ENCODE results near the gene RAB19.
"Not testable (repeated sequence)": the region's sequence is repeated elsewhere in the genome, so short reads cannot be mapped to it uniquely, and the experiment has no call there.

Gene RAB19

GRCh38 chr7:140453785-140454656 lies 50.2 kb downstream of the RAB19 start:
- not testable (repeated sequence) for DNase-seq (ENCODE audit: low read depth)

- no peak for DNase-seq (ENCODE audit: low read depth)
Observed at GRCh38 chr7:140454657-140455015, 50.8 kb downstream of the RAB19 start.

- DNase-seq (ENCODE audit: low read depth) = no peak
Observed at GRCh38 chr7:140455743-140456142, 51.9 kb downstream of the RAB19 start.

DNA sequence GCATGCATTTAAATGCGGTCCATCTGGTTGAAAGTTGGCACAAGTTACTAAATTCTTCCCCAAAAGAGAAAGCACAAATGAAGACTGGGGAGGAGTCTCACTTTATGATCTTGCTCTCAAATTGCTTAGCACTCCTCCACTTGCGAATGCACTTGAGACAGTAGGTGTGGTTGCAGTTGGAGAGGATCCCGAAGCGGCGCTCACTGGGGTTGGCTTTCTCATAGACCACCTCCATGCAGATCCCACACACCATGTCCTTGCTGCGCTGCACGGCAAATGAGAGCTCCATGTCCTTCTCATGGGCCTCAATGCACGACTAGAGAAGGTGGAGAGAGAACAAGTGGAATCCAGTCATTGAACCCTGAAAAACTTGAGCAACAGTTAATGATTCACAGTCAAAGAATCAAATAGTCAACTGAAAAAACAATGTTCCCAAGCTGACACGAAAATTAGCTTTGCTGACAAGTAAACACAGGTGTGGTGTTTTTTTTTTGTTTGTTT lies 52.7 kb downstream of the RAB19 start:
- DNase-seq (ENCODE audit: low read depth) = no peak

GRCh38 chr7:140458201-140458600 lies 54.3 kb downstream of the RAB19 start:
- no peak for DNase-seq (ENCODE audit: low read depth)

- no peak for DNase-seq (ENCODE audit: low read depth)
Observed at GRCh38 chr7:140458916-140459315, 55.1 kb downstream of the RAB19 start.

DNA sequence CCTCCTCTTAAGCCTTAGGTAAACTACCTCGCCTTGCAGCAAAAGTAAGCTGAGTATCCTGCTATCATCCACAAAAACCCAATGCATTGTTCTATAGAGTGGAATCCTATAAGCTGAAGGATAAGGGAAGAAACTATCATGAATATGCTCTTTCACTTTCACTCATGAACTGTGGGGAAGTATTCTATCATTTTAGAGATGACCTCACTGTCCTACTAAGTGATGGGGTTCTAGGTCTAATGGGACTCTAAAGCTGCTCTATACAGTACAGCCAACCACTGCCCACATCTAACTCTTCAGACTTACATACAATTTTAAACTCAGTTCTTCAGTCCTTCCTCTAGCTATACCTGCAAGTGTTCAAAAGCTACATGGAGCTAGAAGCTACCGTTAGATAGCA lies 59.3 kb downstream of the RAB19 start:
- DNase-seq (ENCODE audit: low read depth) = no peak

- DNase-seq (ENCODE audit: low read depth) = no peak
Observed at GRCh38 chr7:140475747-140476333, 72.0 kb downstream of the RAB19 start.

DNA sequence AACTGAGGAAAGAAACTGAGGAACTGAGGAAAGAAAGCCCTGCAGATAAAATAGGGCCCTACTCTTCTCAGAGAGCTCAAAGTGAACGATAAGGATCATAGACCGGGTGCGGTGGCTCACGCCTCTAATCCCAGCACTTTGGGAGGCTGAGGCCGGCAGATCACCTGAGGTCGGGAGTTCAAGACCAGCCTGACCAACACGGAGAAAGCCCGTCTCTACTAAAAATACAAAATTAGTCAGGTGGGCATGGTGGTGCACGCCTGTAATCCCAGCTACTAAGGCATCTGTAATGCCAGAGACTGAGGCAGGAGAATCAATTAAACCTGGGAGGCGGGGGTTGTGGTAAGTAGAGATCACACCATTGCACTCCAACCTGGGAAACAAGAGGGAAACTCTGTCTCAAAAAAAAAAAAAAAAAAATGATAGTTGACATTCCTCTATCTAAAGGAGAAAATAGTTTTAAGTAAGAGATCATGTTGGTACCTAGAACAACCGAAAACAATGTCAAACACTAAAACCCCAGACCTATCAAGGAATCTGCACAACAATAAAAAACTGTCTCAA lies 72.9 kb downstream of the RAB19 start:
- no peak for DNase-seq (ENCODE audit: low read depth)

Data from CMK (cell line).